ENCODE data around the gene OSER1.
A peak's percentile ranks its signal among the peaks of the same experiment; 100 is the strongest.

OSER1 gene

DNA sequence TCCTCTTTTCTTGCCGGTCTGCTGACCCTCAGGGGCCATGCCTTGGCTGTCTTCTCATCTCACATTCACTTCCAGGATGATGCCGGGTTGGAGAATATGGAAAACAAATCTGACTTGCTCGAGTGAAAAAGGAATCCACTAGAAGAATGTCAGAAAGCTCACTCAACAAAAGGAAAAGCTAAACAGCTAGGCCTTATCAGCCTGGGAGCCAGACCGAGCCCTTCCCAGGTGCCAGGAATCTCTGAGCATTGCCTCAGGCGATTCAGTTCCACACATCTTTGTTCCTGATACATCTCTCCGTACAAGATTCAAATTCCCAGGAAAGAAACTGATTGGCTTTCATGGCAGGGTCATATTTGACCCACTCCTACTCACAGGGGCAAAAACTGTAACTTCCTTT is 9.2 kb upstream of the OSER1 start:
- peak overlapping the region; percentile 21 to 70 for H3K27ac Mint-ChIP-seq
- peaks cover 35 to 46% of the 10 kb centered on the region in 2 donors for H3K4me1 Mint-ChIP-seq (ENCODE audit: low read depth in 2 of 2)
- no peaks in the 10 kb centered on the region for H3K27me3 Mint-ChIP-seq
- ATAC-seq (replicated peaks): no peak
- peak overlapping the region; percentile 76 to 79 for H3K4me3 Mint-ChIP-seq
- no peaks in the 10 kb centered on the region for H3K9me3 Mint-ChIP-seq
- peaks cover 14% of the 10 kb centered on the region for H3K36me3 Mint-ChIP-seq (ENCODE audit: insufficient read depth)
- DNase-seq: no peak

DNA sequence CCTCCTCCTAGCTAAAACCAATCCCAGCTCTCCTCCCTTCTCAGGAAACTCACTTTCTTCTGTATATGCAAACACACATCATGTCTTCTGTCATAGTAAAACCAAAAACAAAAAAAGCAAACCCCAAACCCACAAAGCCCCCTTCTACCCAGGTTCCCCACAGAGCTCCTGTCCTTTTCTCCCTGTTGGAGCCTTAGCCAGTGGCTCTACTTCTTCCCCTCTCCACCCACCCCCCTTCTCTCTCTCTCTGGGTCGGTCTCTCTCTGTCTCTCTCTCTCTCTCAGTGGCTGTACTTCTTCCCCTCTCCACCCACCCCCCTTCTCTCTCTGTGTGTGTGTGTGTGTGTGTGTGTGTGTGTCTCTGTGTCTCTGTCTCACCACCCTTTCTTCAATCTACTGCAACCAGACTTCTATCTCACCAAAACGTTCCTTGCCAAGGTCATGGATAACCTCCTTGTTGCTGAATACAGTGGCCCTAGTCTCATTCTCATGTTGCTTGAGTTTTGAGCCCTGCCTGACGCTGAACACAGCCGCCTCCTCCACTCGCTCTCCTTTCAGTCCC is 8.7 kb upstream of the OSER1 start:
- Mint-ChIP-seq H3K36me3 (ENCODE audit: insufficient read depth) (peaks cover 14% of the 10 kb centered on the region), H3K27ac (peak overlapping the region; percentile 21 to 70), H3K4me3 (peak overlapping the region; percentile 76 to 79), H3K4me1 (ENCODE audit: low read depth in 2 of 2) (peaks cover 35 to 46% of the 10 kb centered on the region in 2 donors), H3K27me3 (no peaks in the 10 kb centered on the region), H3K9me3 (no peaks in the 10 kb centered on the region)
- DNase-seq: no peak
- ATAC-seq (replicated peaks): peak; percentile 11

DNA sequence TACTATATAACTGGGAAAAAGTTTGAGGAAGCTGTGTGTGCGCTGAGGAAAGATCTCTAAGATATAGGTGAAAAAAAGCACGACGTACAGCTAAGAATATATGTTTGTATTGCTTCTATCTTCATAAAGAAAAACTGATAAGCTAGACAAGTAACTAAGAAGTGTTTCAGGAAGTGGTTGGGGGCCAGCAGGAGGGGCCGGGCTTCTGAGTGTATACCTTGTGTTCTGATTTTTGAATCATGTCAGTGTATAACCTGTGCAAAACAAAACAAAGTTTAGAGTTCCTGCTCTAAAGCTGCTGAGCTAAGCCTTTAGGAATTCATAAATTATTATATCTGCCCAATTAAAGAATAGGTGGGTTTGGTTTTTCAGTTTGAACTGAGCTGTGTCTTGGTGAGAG is 7.9 kb upstream of the OSER1 start:
- ATAC-seq (replicated peaks) (peak; percentile 65), DNase-seq (peak in 2 of 3 experiments; percentile 22 to 31)
- Mint-ChIP-seq H3K4me3 (peak overlapping the region; percentile 76 to 79), H3K4me1 (ENCODE audit: low read depth in 2 of 2) (peaks cover 35 to 46% of the 10 kb centered on the region in 2 donors), H3K9me3 (no peaks in the 10 kb centered on the region), H3K36me3 (ENCODE audit: insufficient read depth) (peaks cover 14% of the 10 kb centered on the region), H3K27ac (peak overlapping the region; percentile 76 to 92), H3K27me3 (no peaks in the 10 kb centered on the region)

DNA sequence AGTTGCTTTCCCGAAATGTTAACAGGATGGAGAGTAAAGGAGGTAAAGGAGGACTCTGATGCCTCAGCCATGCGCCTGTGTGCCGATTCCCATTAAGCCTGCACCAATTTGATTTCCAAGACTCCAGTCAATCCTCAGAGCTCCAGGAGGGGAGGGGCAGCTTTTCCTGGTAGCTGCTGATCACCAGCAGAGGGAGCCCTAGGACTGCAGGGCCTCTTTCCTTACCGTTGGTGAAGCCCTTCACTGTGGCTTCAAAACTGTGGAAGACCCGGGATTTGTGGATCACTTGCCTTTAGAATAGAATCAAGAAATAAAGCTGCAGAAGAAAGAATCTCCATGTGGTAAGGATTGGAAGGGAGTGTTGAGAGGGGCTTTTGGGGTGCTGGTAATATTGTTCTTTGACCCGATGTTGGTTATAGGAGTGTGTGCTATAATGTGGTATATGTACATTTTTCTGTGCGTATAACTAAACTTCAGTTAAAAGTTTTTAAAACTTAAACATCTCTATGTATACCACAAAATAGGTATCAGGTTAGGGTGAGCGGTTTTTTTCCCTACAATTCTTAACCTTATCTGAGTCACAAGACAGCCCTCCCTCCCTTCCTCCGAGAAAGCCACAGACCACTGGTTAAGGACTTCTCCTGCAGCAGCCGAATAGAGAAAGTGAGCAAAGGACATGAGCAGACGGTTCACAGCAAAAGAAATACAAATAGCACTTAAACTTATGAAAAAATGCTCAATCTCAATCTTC is 6.9 kb upstream of the OSER1 start:
- no peaks in the 10 kb centered on the region for H3K27me3 Mint-ChIP-seq
- H3K27ac Mint-ChIP-seq: peak overlapping the region; percentile 76 to 92
- H3K4me3 Mint-ChIP-seq: peak overlapping the region; percentile 76 to 79
- peak; percentile 72 for ATAC-seq (replicated peaks)
- peaks cover 14% of the 10 kb centered on the region for H3K36me3 Mint-ChIP-seq (ENCODE audit: insufficient read depth)
- H3K9me3 Mint-ChIP-seq: no peaks in the 10 kb centered on the region
- H3K4me1 Mint-ChIP-seq (ENCODE audit: low read depth in 2 of 2): peaks cover 35 to 46% of the 10 kb centered on the region in 2 donors
- peak; percentile 58 to 70 (median 66) for DNase-seq

GRCh38 chr20:44215125-44215524 is 4.6 kb upstream of the OSER1 start:
- no peaks in the 10 kb centered on the region for H3K9me3 Mint-ChIP-seq
- H3K27me3 Mint-ChIP-seq: no peaks in the 10 kb centered on the region
- peak overlapping the region; percentile 35 to 61 for H3K27ac Mint-ChIP-seq
- peak overlapping the region in 1 of 2 donors; percentile 24 for H3K4me3 Mint-ChIP-seq
- ATAC-seq (replicated peaks) (no peak), DNase-seq (peak; percentile 68 to 75 (median 70))
- peaks cover 43 to 56% of the 10 kb centered on the region in 2 donors for H3K4me1 Mint-ChIP-seq (ENCODE audit: low read depth in 2 of 2)
- H3K36me3 Mint-ChIP-seq (ENCODE audit: insufficient read depth): peaks cover 23% of the 10 kb centered on the region

DNA sequence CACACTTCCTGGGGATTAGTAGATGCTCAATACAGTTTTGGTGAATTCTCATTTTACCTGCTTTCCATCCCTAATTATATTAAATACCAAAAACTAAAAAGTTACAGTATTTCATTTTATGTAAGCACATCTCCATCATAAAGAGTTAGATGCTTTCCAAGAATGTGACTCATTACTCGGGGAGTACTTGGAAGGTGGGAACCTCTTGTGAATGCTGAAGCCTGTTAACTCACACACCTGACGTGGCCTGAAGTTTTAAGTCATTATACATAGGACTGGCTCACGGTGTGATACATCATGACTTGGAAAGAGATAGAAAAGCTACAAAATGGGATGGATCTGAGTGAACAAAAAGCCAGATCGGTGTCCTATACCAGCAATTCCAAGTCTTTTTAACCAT is 2.2 kb upstream of the OSER1 start:
- Mint-ChIP-seq H3K4me1 (ENCODE audit: low read depth in 2 of 2) (peaks cover 41 to 51% of the 10 kb centered on the region in 2 donors), H3K27ac (no peak overlapping the region), H3K4me3 (peak overlapping the region in 1 of 2 donors; percentile 98), H3K36me3 (ENCODE audit: insufficient read depth) (peaks cover 31% of the 10 kb centered on the region), H3K27me3 (no peaks in the 10 kb centered on the region), H3K9me3 (no peaks in the 10 kb centered on the region)
- DNase-seq: no peak
- ATAC-seq (replicated peaks): no peak

GRCh38 chr20:44211177-44212039 is 837 bp upstream of the OSER1 start:
- peaks cover 38 to 51% of the 10 kb centered on the region in 2 donors for H3K4me1 Mint-ChIP-seq (ENCODE audit: low read depth in 2 of 2)
- H3K9me3 Mint-ChIP-seq: no peaks in the 10 kb centered on the region
- H3K36me3 Mint-ChIP-seq (ENCODE audit: insufficient read depth): peaks cover 33% of the 10 kb centered on the region
- DNase-seq (no peak), ATAC-seq (replicated peaks) (no peak)
- H3K27me3 Mint-ChIP-seq: no peaks in the 10 kb centered on the region
- peak overlapping the region; percentile 98 to 99 for H3K4me3 Mint-ChIP-seq
- H3K27ac Mint-ChIP-seq: peak overlapping the region; percentile 98

DNA sequence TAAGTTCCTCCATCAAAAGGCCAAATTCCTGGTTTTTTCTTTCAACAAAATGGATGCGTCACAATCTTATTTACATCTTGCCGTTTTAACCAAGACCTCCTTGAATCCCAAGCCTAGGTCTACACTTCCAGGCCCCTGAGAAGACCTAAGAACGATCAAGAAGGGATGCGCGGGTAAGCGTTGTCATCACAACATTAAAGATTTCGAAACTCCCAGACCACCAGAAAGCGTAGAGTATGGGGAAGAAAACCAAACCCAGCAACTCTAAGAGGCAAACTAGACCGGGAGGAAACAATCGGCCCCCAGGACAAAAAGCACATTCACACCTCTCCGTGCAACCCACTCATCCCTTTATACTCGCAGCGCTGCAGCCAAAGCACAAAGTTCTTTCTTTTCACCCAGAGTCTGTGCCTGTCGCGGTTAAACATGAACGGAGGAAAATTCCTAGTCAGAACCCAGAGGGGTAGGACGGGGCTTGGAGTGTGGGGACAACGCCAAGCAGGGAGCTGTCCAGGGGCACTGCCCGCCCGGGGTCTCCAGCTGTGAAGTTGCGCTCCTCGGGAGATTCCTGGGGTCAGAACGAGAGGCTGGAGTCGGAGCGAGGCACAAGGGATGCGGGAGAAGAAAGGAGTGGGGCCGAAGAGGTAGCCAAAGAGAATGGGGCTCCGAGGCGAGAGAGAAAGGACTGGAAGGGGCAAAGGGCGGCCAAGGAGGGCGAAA is 725 bp downstream of the OSER1 start:
- peak overlapping the region; percentile 98 to 99 for H3K4me3 Mint-ChIP-seq
- no peak for DNase-seq

GRCh38 chr20:44208770-44209169 is 1.8 kb downstream of the OSER1 start:
- Mint-ChIP-seq H3K4me1 (ENCODE audit: low read depth in 2 of 2) (peaks cover 32 to 42% of the 10 kb centered on the region in 2 donors), H3K4me3 (peak overlapping the region; percentile 98 to 99), H3K27me3 (no peaks in the 10 kb centered on the region), H3K27ac (peak overlapping the region; percentile 98), H3K9me3 (no peaks in the 10 kb centered on the region), H3K36me3 (ENCODE audit: insufficient read depth) (peaks cover 51% of the 10 kb centered on the region)
- DNase-seq: no peak
- ATAC-seq (replicated peaks): no peak

More for the DNA sequence above, 725 bp downstream of the OSER1 start:
- Mint-ChIP-seq H3K4me1 (ENCODE audit: low read depth in 2 of 2) (peaks cover 32 to 42% of the 10 kb centered on the region in 2 donors), H3K27me3 (no peaks in the 10 kb centered on the region), H3K36me3 (ENCODE audit: insufficient read depth) (peaks cover 43% of the 10 kb centered on the region), H3K9me3 (no peaks in the 10 kb centered on the region), H3K27ac (peak overlapping the region; percentile 98)
- no peak for ATAC-seq (replicated peaks)

GRCh38 chr20:44208165-44208564 is 2.4 kb downstream of the OSER1 start:
- H3K4me1 Mint-ChIP-seq (ENCODE audit: low read depth in 2 of 2): peaks cover 32 to 42% of the 10 kb centered on the region in 2 donors
- ATAC-seq (replicated peaks): no peak
- H3K36me3 Mint-ChIP-seq (ENCODE audit: insufficient read depth): peaks cover 51% of the 10 kb centered on the region
- H3K27me3 Mint-ChIP-seq: no peaks in the 10 kb centered on the region
- no peaks in the 10 kb centered on the region for H3K9me3 Mint-ChIP-seq
- no peak for DNase-seq
- H3K4me3 Mint-ChIP-seq: peak overlapping the region; percentile 98 to 99
- no peak overlapping the region for H3K27ac Mint-ChIP-seq

DNA sequence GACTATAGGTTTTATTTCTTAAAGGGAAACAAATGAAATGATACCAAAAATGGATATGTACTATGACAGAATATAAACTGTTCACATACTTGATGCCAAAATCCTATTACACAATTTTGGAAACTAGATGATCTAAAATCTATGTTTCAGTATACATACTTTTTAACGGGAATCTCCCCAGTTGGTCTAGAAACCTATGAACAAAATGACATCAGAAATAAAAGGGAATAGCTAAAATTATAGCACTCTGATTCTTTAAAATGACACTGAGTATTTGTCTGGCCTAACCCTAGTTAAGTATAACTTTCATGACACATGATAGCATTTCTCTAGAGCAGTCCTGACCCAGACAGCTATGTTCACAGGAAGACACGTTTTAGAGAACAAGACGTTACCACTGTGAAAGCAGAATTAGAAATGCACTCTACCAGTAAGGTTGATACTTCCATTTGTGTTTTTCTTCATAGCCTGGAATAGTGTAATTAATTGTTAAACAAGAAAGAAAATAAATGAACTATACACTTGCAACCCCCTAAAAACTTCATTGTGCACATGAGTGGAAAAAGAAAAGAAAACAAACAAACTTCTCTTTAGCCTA is 3.3 kb downstream of the OSER1 start:
- no peaks in the 10 kb centered on the region for H3K27me3 Mint-ChIP-seq
- H3K9me3 Mint-ChIP-seq: no peaks in the 10 kb centered on the region
- peak overlapping the region in 1 of 2 donors; percentile 36 for H3K4me3 Mint-ChIP-seq
- peaks cover 32 to 45% of the 10 kb centered on the region in 2 donors for H3K4me1 Mint-ChIP-seq (ENCODE audit: low read depth in 2 of 2)
- DNase-seq (no peak), ATAC-seq (replicated peaks) (no peak)
- peak overlapping the region in 1 of 2 donors; percentile 35 for H3K27ac Mint-ChIP-seq
- H3K36me3 Mint-ChIP-seq (ENCODE audit: insufficient read depth): peaks cover 58% of the 10 kb centered on the region

DNA sequence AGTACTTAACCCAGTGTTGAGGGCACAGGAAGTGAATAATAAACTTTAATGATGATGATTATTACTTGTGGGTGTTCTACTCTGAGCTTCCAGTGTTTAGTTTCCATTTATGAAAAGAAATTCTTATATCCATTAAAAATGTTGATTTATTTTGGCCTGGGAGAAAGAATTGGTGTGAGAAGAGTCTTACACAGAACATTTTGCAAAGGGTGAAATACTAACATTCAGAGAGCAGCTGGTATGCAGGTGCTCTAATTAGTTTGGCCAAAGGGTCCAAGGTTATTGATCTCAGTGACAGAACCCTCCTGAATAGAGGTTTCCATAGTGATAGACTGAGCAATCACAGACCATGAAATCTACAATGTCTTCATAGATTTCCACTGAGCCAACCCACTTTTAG is 4.4 kb downstream of the OSER1 start:
- Mint-ChIP-seq H3K4me3 (no peak overlapping the region), H3K27me3 (no peaks in the 10 kb centered on the region), H3K4me1 (ENCODE audit: low read depth in 2 of 2) (peaks cover 28 to 40% of the 10 kb centered on the region in 2 donors), H3K27ac (peak overlapping the region in 1 of 2 donors; percentile 17), H3K9me3 (no peaks in the 10 kb centered on the region), H3K36me3 (ENCODE audit: insufficient read depth) (peaks cover 62% of the 10 kb centered on the region)
- no peak for DNase-seq
- no peak for ATAC-seq (replicated peaks)
